ENCODE data around the gene SREBF1.

GRCh38 chr17:17847118-17847689 is 10.4 kb upstream of the SREBF1 start:
- TF ChIP-seq CTCF (IDR thresholded peaks at IDR 0.05; ENCODE audit: borderline replicate concordance, extremely low read depth, low read length, poor library complexity, severe bottlenecking) (no peak), EZH2 (IDR thresholded peaks at IDR 0.05; ENCODE audit: borderline replicate concordance, low read depth, low read length, severe bottlenecking) (no peak)
